ENCODE data around the gene ATP2C2. TPM values are rescaled to one million over a fixed set of nuclear protein-coding genes. Genes with fewer than 3 reads are reported as not detected.

Gene ATP2C2
- total and polyA plus RNA-seq, 2 of the 8 experiments (the other 6 are each of a cell fraction or from before 2014, with no cell fraction given): 1.2 to 2.8 TPM

DNA sequence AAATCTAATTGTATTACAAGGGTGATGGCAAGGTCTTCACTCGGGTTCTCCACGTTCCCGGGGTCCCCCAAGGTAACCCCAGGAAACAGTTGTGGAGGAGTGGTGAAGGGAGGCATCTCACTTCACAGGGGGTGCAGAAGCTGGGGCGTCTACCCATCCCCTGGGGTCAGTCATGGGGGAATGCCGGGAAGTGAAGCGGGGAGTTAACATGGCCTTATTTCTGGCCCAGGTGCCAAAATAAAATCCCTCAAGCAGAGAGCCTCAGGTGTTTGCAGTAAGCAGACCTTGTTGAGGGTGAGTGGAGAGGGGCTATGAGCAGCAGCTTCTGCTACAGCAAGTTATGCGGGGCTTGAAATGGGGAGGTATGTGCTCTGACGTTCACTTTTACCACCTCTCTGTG lies 9.0 kb upstream of the ATP2C2 start:
- H2BK20ac ChIP-seq (ENCODE audit: low read length): no peak overlapping the region
- H3K9me3 ChIP-seq (ENCODE audit: insufficient read depth in 2 of 2, low read depth in 1 of 2, low read length in 1 of 2): no peaks in the 10 kb centered on the region
- ChIA-PET POLR2A (ENCODE audit: partially characterized antibody) (interaction anchor here (0.6 to 0.7 kb wide), 2 partner anchors 9 to 42 kb away, joined by 3 read pairs; partner anchors contain the start of gene ATP2C2), CTCF (ENCODE audit: partially characterized antibody) (interaction anchor here (0.8 to 1.3 kb wide), 4 partner anchors 12 to 101 kb away, joined by 3 to 4 read pairs (median 3); no protein-coding TSS in a partner anchor)
- H4K91ac ChIP-seq (replicated peaks; ENCODE audit: insufficient read length, low read length): no peak overlapping the region
- no peak overlapping the region for H2AFZ ChIP-seq (ENCODE audit: low read length)
- H3K9ac ChIP-seq (replicated peaks in 1 of 4; ENCODE audit: extremely low read depth in 1 of 4, low read depth in 3 of 4, low read length in 3 of 4): no peak overlapping the region; a peak in 1 of 7 replicates
- no peak overlapping the region for H3K23ac ChIP-seq (ENCODE audit: insufficient read length)
- H3K27me3 ChIP-seq (replicated peaks in 1 of 4; ENCODE audit: control insufficient read depth in 3 of 4, extremely low read depth in 1 of 4, insufficient read depth in 3 of 4, low read length in 3 of 4): no peaks in the 10 kb centered on the region
- H2AK5ac ChIP-seq (ENCODE audit: low read depth, low read length): no peak overlapping the region
- peaks cover 5% of the 10 kb centered on the region; the same call in 1 of the 2 replicates for H3K23me2 ChIP-seq (ENCODE audit: low read depth, low read length)
- H3K4ac ChIP-seq (replicated peaks; ENCODE audit: insufficient read length, low read depth, low read length): no peak overlapping the region
- H2BK5ac ChIP-seq (ENCODE audit: low read depth, low read length): no peak overlapping the region
- H3K4me2 ChIP-seq (ENCODE audit: insufficient read depth in 1 of 2, low read depth in 2 of 2, low read length in 2 of 2): no peak overlapping the region
- peaks cover 0 to 5% (median 3%) of the 10 kb centered on the region in 4 experiments; a peak in 5 of 7 replicates for H3K4me1 ChIP-seq (replicated peaks in 1 of 4; ENCODE audit: control insufficient read depth in 3 of 4, insufficient read depth in 4 of 4, low read length in 3 of 4)
- H3K79me2 ChIP-seq (ENCODE audit: control insufficient read depth in 1 of 2, insufficient read depth in 2 of 2, low read length in 2 of 2): no peaks in the 10 kb centered on the region
- no peak overlapping the region for H2BK12ac ChIP-seq (ENCODE audit: low read depth, low read length)
- H4K5ac ChIP-seq (ENCODE audit: insufficient read length, low read depth, low read length): no peak overlapping the region
- H3K27ac ChIP-seq (ENCODE audit: low read depth, low read length): no peak overlapping the region
- no peaks in the 10 kb centered on the region for H3K79me1 ChIP-seq (ENCODE audit: low read depth, low read length)
- no peak overlapping the region for H2BK120ac ChIP-seq (replicated peaks; ENCODE audit: low read depth, low read length)
- H3K56ac ChIP-seq (replicated peaks; ENCODE audit: insufficient read length, low read depth, low read length): no peak overlapping the region
- H4K8ac ChIP-seq (ENCODE audit: extremely low read depth, insufficient read depth, low read length): no peak overlapping the region
- no peak overlapping the region for H3K18ac ChIP-seq (ENCODE audit: extremely low read depth, low read length)
- no peaks in the 10 kb centered on the region for H4K20me1 ChIP-seq (replicated peaks in 1 of 2; ENCODE audit: control insufficient read depth in 1 of 2, insufficient read depth in 2 of 2, low read length in 2 of 2)
- 80% methylated on average over 8 of the region's 8 CpGs; no CpG with 5 or more reads in 1 of the 2 experiments for WGBS, 2 experiments (ENCODE audit: extremely low coverage in 1 of 2, insufficient coverage in 1 of 2, insufficient read length in 1 of 2, insufficient replicate concordance in 2 of 2, low coverage in 1 of 2, low lambda C conversion rate in 2 of 2, missing lambda C conversion rate in 1 of 2)
- no peak for FAIRE-seq
- H3K36me3 ChIP-seq (ENCODE audit: control insufficient read depth in 2 of 4, insufficient read depth in 4 of 4, low read length in 3 of 4): no peaks in the 10 kb centered on the region
- no peak for DNase-seq (ENCODE audit: low read depth in 1 of 2, low spot score in 2 of 2)
- no peak overlapping the region for H2BK15ac ChIP-seq (ENCODE audit: low read length)
- H3K14ac ChIP-seq (ENCODE audit: insufficient read length): no peak overlapping the region
- no peak overlapping the region for H3K4me3 ChIP-seq (ENCODE audit: extremely low read depth in 1 of 4, insufficient read depth in 2 of 4, low read depth in 3 of 4, low read length in 4 of 4)
- TF ChIP-seq PHF8 (conservative IDR thresholded peaks at IDR 0.05; ENCODE audit: low read depth, low read length): no peak
- no peak for TF ChIP-seq YY1 (IDR thresholded peaks at IDR 0.05; ENCODE audit: low read depth, low read length)
- TF ChIP-seq TAF7 (optimal IDR thresholded peaks at IDR 0.05; ENCODE audit: borderline replicate concordance, low read depth, low read length): no peak
- TF ChIP-seq SIX5 (IDR thresholded peaks at IDR 0.05; ENCODE audit: low read depth, low read length): no peak
- no peak for TF ChIP-seq CBX8 (IDR thresholded peaks at IDR 0.05; ENCODE audit: borderline replicate concordance, low read depth, low read length)
- TF ChIP-seq TAF1 (IDR thresholded peaks at IDR 0.05; ENCODE audit: low read depth, low read length): no peak
- no peak for TF ChIP-seq BCL11A (IDR thresholded peaks at IDR 0.05; ENCODE audit: low read depth in 2 of 2, low read length in 2 of 2)
- no peak for TF ChIP-seq EZH2 (IDR thresholded peaks at IDR 0.05; ENCODE audit: low read depth, low read length, severe bottlenecking)
- TF ChIP-seq GTF2F1 (IDR thresholded peaks at IDR 0.05; ENCODE audit: borderline replicate concordance, low read depth, low read length): no peak
- TF ChIP-seq CEBPB (IDR thresholded peaks at IDR 0.05; ENCODE audit: low read depth, low read length): no peak
- TF ChIP-seq FOSL1 (IDR thresholded peaks at IDR 0.05; ENCODE audit: insufficient read depth, low read depth, low read length): no peak
- TF ChIP-seq, protein P1, sequence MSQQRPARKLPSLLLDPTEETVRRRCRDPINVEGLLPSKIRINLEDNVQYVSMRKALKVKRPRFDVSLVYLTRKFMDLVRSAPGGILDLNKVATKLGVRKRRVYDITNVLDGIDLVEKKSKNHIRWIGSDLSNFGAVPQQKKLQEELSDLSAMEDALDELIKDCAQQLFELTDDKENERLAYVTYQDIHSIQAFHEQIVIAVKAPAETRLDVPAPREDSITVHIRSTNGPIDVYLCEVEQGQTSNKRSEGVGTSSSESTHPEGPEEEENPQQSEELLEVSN (IDR thresholded peaks at IDR 0.05): no peak
- TF ChIP-seq RAD21 (IDR thresholded peaks at IDR 0.05 in 1 of 2, conservative IDR thresholded peaks at IDR 0.05 in 1 of 2; ENCODE audit: low read depth in 2 of 2, low read length in 2 of 2): no peak

Measured in H1 (cell line).